HepG2 (cell line): ENCODE data around the gene HAUS5. TPM values are rescaled to one million over a fixed set of nuclear protein-coding genes. Genes with fewer than 3 reads are reported as not detected.

Source experiments
- AGO2 ChIP-seq: fragments of 200-400 bp; formaldehyde crosslinking; optimal IDR thresholded peaks from 2 replicates; pipeline ENCODE3; 2017; ENCODE audit warnings: mild to moderate bottlenecking, low read depth, low read length, moderate library complexity
- AKAP8 ChIP-seq: sonication (generic); formaldehyde crosslinking; IDR thresholded peaks from 2 replicates; pipeline ENCODE4 v1.5.1; 2020; ENCODE audit warnings: mild to moderate bottlenecking, missing genetic modification reagents
- EP300 ChIP-seq, 3 experiments: sonication (generic) in 1 of 3; formaldehyde crosslinking in 1 of 3; IDR thresholded peaks; 2 replicates each; pipeline versions ENCODE4 v1.5.1 to v1.6.1; 2011 to 2020; ENCODE audit warnings: low read depth in 2 of 3, low read length in 2 of 3, borderline replicate concordance in 1 of 3, improper control_type of control experiment in 1 of 3, mild to moderate bottlenecking in 1 of 3, missing genetic modification reagents in 1 of 3, moderate library complexity in 1 of 3
- FOXP1 ChIP-seq, 2 experiments: fragments of 450-650 bp in 1 of 2; IDR thresholded peaks; 2 replicates each; pipeline ENCODE4 v1.6.1; 2017 to 2018; ENCODE audit warnings: antibody characterized with exemption in 1 of 2
- HOXA9 ChIP-seq: sonication (generic); formaldehyde crosslinking; IDR thresholded peaks from 2 replicates; pipeline ENCODE4 v1.8.1; 2022; ENCODE audit warnings: missing genetic modification reagents, mild to moderate bottlenecking, moderate library complexity, borderline replicate concordance
- KDM3A ChIP-seq: IDR thresholded peaks from 2 replicates; pipeline ENCODE4 v1.6.1; 2018; ENCODE audit warnings: low read depth, missing compliant biosample characterization
- MTA1 ChIP-seq: sonication (generic); formaldehyde crosslinking; IDR thresholded peaks from 2 replicates; pipeline ENCODE4 v1.4.0; 2020; ENCODE audit warnings: missing genetic modification reagents, mild to moderate bottlenecking, borderline replicate concordance
- NONO ChIP-seq, 2 experiments: fragments of 450-650 bp in 1 of 2; sonication (generic) in 1 of 2; formaldehyde crosslinking in 1 of 2; IDR thresholded peaks in 1 of 2; conservative IDR thresholded peaks in 1 of 2; 2 replicates each; pipeline versions ENCODE4 v1.6.1 to v1.8.0; 2017 to 2022; ENCODE audit warnings: mild to moderate bottlenecking in 1 of 2, missing genetic modification reagents in 1 of 2, moderate library complexity in 1 of 2
- PITX1 ChIP-seq: sonication (generic); formaldehyde crosslinking; IDR thresholded peaks from 2 replicates; pipeline ENCODE4 v1.5.1; 2020; ENCODE audit warnings: mild to moderate bottlenecking, missing genetic modification reagents
- SIN3B ChIP-seq: fragments of 150-350 bp; IDR thresholded peaks from 2 replicates; pipeline ENCODE4 v1.6.1; 2014; ENCODE audit warnings: low read length
- ZMYM3 ChIP-seq: sonication (generic); formaldehyde crosslinking; IDR thresholded peaks from 2 replicates; pipeline ENCODE4 v1.5.1; 2020; ENCODE audit warnings: mild to moderate bottlenecking, missing genetic modification reagents
- ZNF569 ChIP-seq: sonication (generic); formaldehyde crosslinking; IDR thresholded peaks from 2 replicates; pipeline ENCODE4 v1.5.0; 2020; ENCODE audit warnings: mild to moderate bottlenecking, missing genetic modification reagents, moderate library complexity, borderline replicate concordance
- ZNF644 ChIP-seq: IDR thresholded peaks from 2 replicates; pipeline ENCODE4 v1.6.1; 2016; ENCODE audit warnings: low read depth
- ZNF703 ChIP-seq: sonication (generic); formaldehyde crosslinking; IDR thresholded peaks from 2 replicates; pipeline ENCODE4 v1.5.1; 2020; ENCODE audit warnings: missing genetic modification reagents, mild to moderate bottlenecking, moderate library complexity, borderline replicate concordance
- polyA plus RNA-seq, 8 experiments: library from polyadenylated mRNA; depleted of rRNA in 3 of 8; stranded (reverse) in 7 of 8; unstranded in 1 of 8; fragments of >200 nt; fragmentation: Illumina TruSeq in 4 of 8; extraction: Trizol in 4 of 8; gene quantifications; 2 replicates each; pipeline versions ENCODE4 v1.2.1 to v1.2.3, GENCODE V29; 2011 to 2016; ENCODE audit warnings: low read depth in 4 of 8, missing spikeins in 1 of 8, mixed read lengths in 1 of 8; ENCODE audit not compliant: insufficient read depth in 1 of 8
- total RNA-seq, 5 experiments: library from RNA; depleted of rRNA; stranded (reverse); fragments of >200 nt; fragmentation: Illumina TruSeq; extraction: Trizol; gene quantifications; 2 replicates each; pipeline ENCODE4 v1.2.3, GENCODE V29; 2016; ENCODE audit warnings: low read depth in 1 of 5
- TF ChIP-seq, protein P1 (sequence below): sonication (generic); formaldehyde crosslinking; IDR thresholded peaks from 2 replicates; pipeline ENCODE4 v1.4.0; 2020; ENCODE audit warnings: missing genetic modification reagents
- TF ChIP-seq, protein P2 (sequence below): sonication (generic); formaldehyde crosslinking; IDR thresholded peaks from 2 replicates; pipeline ENCODE4 v1.4.0; 2020; ENCODE audit warnings: missing genetic modification reagents
- TF ChIP-seq, protein P3 (sequence below): sonication (generic); formaldehyde crosslinking; IDR thresholded peaks from 2 replicates; pipeline ENCODE4 v1.5.1; 2020; ENCODE audit warnings: mild to moderate bottlenecking, missing genetic modification reagents, moderate library complexity

HAUS5 gene
- total and polyA plus RNA-seq, 2 of the 13 experiments (the other 11 are each of a cell fraction or from before 2014, with no cell fraction given), result 10.3 to 17.7 TPM

DNA sequence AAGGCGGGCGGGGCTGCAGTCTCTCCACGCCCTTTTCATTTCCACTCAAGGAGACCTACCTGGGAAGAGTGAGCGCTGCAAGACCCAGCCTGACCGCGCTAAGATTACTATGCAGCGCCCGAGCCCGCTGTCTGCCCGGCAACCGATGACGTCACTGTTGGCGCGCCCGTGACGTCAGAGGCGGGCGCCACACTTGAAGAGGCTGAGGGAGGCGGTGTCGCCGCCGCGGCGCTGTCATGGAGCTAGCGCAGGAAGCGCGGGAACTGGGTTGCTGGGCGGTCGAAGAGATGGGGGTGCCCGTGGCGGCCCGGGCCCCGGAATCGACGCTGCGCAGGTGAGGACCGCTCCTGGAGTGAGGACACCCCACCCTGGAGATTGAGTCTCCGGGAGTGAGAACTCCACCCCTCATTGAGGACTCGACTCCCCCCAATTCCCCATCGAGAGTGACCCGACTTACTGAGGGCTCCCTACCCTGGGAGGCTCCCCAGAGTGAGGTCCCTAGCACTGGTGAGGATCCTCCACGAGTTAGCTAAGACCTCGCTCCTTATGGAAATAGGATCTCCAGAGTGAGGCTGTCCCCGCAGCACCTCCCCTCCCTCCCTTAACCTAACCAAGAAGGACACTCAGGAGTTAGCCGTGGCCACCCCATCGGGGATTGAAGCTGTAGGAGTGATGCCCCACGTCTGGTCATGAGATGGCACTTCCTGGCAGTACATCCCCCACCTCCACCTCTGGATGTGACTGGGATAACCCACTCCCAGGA, at the start of gene HAUS5 (continued):
- TF ChIP-seq HOXA9 (CRISPR knock-in tag) (no peak), PITX1 (CRISPR knock-in tag) (peak; percentile 70; the same call in 1 of the 2 replicates), ZMYM3 (CRISPR knock-in tag) (peak; percentile 18; the same call in 1 of the 2 replicates), FOXP1 (IDR thresholded peaks at IDR 0.05) (no peak), FOXP1 (CRISPR knock-in tag; IDR thresholded peaks at IDR 0.05) (no peak), EP300 (IDR thresholded peaks at IDR 0.05; ENCODE audit: low read depth in 2 of 2, low read length in 2 of 2) (peak in 1 of 2 experiments; percentile 55; a peak in 1 of 4 replicates), EP300 (CRISPR knock-in tag; IDR thresholded peaks at IDR 0.05; ENCODE audit: borderline replicate concordance) (no peak; the same call in 1 of the 2 replicates), AGO2 (no peak), AKAP8 (CRISPR knock-in tag) (no peak), MTA1 (no peak), NONO (IDR thresholded peaks at IDR 0.05) (no peak), NONO (CRISPR knock-in tag; conservative IDR thresholded peaks at IDR 0.05) (peak; percentile 64; the same call in 1 of the 2 replicates), KDM3A (peak; percentile 60; the same call in 1 of the 2 replicates), SIN3B (peak; percentile 82), ZNF703 (CRISPR knock-in tag) (no peak), ZNF644 (CRISPR knock-in tag) (no peak), ZNF569 (CRISPR knock-in tag) (no peak)
- TF ChIP-seq, protein P1, sequence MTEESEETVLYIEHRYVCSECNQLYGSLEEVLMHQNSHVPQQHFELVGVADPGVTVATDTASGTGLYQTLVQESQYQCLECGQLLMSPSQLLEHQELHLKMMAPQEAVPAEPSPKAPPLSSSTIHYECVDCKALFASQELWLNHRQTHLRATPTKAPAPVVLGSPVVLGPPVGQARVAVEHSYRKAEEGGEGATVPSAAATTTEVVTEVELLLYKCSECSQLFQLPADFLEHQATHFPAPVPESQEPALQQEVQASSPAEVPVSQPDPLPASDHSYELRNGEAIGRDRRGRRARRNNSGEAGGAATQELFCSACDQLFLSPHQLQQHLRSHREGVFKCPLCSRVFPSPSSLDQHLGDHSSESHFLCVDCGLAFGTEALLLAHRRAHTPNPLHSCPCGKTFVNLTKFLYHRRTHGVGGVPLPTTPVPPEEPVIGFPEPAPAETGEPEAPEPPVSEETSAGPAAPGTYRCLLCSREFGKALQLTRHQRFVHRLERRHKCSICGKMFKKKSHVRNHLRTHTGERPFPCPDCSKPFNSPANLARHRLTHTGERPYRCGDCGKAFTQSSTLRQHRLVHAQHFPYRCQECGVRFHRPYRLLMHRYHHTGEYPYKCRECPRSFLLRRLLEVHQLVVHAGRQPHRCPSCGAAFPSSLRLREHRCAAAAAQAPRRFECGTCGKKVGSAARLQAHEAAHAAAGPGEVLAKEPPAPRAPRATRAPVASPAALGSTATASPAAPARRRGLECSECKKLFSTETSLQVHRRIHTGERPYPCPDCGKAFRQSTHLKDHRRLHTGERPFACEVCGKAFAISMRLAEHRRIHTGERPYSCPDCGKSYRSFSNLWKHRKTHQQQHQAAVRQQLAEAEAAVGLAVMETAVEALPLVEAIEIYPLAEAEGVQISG (CRISPR knock-in tag), result peak; percentile 80
- TF ChIP-seq, protein P2, sequence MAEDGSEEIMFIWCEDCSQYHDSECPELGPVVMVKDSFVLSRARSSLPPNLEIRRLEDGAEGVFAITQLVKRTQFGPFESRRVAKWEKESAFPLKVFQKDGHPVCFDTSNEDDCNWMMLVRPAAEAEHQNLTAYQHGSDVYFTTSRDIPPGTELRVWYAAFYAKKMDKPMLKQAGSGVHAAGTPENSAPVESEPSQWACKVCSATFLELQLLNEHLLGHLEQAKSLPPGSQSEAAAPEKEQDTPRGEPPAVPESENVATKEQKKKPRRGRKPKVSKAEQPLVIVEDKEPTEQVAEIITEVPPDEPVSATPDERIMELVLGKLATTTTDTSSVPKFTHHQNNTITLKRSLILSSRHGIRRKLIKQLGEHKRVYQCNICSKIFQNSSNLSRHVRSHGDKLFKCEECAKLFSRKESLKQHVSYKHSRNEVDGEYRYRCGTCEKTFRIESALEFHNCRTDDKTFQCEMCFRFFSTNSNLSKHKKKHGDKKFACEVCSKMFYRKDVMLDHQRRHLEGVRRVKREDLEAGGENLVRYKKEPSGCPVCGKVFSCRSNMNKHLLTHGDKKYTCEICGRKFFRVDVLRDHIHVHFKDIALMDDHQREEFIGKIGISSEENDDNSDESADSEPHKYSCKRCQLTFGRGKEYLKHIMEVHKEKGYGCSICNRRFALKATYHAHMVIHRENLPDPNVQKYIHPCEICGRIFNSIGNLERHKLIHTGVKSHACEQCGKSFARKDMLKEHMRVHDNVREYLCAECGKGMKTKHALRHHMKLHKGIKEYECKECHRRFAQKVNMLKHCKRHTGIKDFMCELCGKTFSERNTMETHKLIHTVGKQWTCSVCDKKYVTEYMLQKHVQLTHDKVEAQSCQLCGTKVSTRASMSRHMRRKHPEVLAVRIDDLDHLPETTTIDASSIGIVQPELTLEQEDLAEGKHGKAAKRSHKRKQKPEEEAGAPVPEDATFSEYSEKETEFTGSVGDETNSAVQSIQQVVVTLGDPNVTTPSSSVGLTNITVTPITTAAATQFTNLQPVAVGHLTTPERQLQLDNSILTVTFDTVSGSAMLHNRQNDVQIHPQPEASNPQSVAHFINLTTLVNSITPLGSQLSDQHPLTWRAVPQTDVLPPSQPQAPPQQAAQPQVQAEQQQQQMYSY (CRISPR knock-in tag), result no peak
- TF ChIP-seq, protein P3, sequence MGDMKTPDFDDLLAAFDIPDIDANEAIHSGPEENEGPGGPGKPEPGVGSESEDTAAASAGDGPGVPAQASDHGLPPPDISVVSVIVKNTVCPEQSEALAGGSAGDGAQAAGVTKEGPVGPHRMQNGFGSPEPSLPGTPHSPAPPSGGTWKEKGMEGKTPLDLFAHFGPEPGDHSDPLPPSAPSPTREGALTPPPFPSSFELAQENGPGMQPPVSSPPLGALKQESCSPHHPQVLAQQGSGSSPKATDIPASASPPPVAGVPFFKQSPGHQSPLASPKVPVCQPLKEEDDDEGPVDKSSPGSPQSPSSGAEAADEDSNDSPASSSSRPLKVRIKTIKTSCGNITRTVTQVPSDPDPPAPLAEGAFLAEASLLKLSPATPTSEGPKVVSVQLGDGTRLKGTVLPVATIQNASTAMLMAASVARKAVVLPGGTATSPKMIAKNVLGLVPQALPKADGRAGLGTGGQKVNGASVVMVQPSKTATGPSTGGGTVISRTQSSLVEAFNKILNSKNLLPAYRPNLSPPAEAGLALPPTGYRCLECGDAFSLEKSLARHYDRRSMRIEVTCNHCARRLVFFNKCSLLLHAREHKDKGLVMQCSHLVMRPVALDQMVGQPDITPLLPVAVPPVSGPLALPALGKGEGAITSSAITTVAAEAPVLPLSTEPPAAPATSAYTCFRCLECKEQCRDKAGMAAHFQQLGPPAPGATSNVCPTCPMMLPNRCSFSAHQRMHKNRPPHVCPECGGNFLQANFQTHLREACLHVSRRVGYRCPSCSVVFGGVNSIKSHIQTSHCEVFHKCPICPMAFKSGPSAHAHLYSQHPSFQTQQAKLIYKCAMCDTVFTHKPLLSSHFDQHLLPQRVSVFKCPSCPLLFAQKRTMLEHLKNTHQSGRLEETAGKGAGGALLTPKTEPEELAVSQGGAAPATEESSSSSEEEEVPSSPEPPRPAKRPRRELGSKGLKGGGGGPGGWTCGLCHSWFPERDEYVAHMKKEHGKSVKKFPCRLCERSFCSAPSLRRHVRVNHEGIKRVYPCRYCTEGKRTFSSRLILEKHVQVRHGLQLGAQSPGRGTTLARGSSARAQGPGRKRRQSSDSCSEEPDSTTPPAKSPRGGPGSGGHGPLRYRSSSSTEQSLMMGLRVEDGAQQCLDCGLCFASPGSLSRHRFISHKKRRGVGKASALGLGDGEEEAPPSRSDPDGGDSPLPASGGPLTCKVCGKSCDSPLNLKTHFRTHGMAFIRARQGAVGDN (CRISPR knock-in tag), result peak; percentile 87
